ENCODE results near the gene RPRD2.

The RPRD2 gene

GRCh38 chr1:150514913-150515327 lies 151.0 kb downstream of the RPRD2 start:
- no peak for DNase-seq (ENCODE audit: low read depth in 2 of 2)

GRCh38 chr1:150515328-150516049 lies 151.5 kb downstream of the RPRD2 start, which contains the start of gene FALEC:
FALEC (plus strand) TSS chr1:150515752.
- DNase-seq (ENCODE audit: low read depth in 2 of 2): peak; percentile 83 to 87

- no peak for DNase-seq (ENCODE audit: low read depth in 2 of 2)
These were observed 152.2 kb downstream of the RPRD2 start for GRCh38 chr1:150516050-150516591.

GRCh38 chr1:150516616-150517015 lies 152.7 kb downstream of the RPRD2 start:
- DNase-seq (ENCODE audit: low read depth in 2 of 2): no peak

- no peak for DNase-seq (ENCODE audit: low read depth in 2 of 2)
These were observed 157.4 kb downstream of the RPRD2 start for GRCh38 chr1:150521196-150521968.

GRCh38 chr1:150525348-150525747 lies 161.4 kb downstream of the RPRD2 start:
- DNase-seq (ENCODE audit: low read depth in 2 of 2): no peak

Measured in stimulated activated CD4-positive, alpha-beta T cell treated with anti-CD3 and anti-CD28 coated beads, Interleukin-15, amount 100 ng/mL, for 48 hours (primary cell).